D721Med (cell line): ENCODE results near the gene TTC1.
A peak's percentile ranks its signal among the peaks of the same experiment; 100 is the strongest.

Source experiments
- DNase-seq: peaks from one replicate; pipeline ENCODE4 v3.0.0; 2011; ENCODE audit warnings: low spot score; ENCODE audit not compliant: insufficient read length
- FAIRE-seq: peaks from 2 replicates; lab custom pipeline; 2011; peaks lifted over from hg19 to GRCh38; lab: Jason Lieb, UNC
- CTCF ChIP-seq: IDR thresholded peaks from 2 replicates; pipeline ENCODE4 v1.5.1; 2012; ENCODE audit warnings: mild to moderate bottlenecking, control low read depth; ENCODE audit not compliant: insufficient read depth; ENCODE audit errors: missing control alignments

TTC1 gene

GRCh38 chr5:159982421-159983173 lies 26.3 kb upstream of the TTC1 start:
- FAIRE-seq (no peak), DNase-seq (no peak)
- no peak for TF ChIP-seq CTCF

GRCh38 chr5:159987031-159987674 lies 21.8 kb upstream of the TTC1 start:
- DNase-seq, result peak; percentile 62
- TF ChIP-seq CTCF, result peak; percentile 84
- no peak for FAIRE-seq

- DNase-seq, result no peak
- TF ChIP-seq CTCF, result peak; percentile 20
- FAIRE-seq, result no peak
Measured at GRCh38 chr5:159990506-159990905, 18.4 kb upstream of the TTC1 start.

GRCh38 chr5:159992566-159992965 lies 16.4 kb upstream of the TTC1 start:
- DNase-seq (no peak), FAIRE-seq (no peak)
- no peak for TF ChIP-seq CTCF

- FAIRE-seq, result no peak
- TF ChIP-seq CTCF, result no peak
- no peak for DNase-seq
Measured at GRCh38 chr5:159993194-159993593, 15.7 kb upstream of the TTC1 start.

GRCh38 chr5:159995907-159996306 lies 13.0 kb upstream of the TTC1 start:
- no peak for DNase-seq
- FAIRE-seq, result no peak
- TF ChIP-seq CTCF, result no peak

GRCh38 chr5:160001457-160001856 lies 7.5 kb upstream of the TTC1 start:
- no peak for FAIRE-seq
- no peak for DNase-seq

More at GRCh38 chr5:160001457-160001856, 7.5 kb upstream of the TTC1 start:
- no peak for TF ChIP-seq CTCF
